ENCODE measurements around the gene CLDN1. TPM values are rescaled to one million over a fixed set of nuclear protein-coding genes. Genes with fewer than 3 reads are reported as not detected.

Gene CLDN1
- total RNA-seq, 2 donors from 2014 or later = 0.21 to 2.0 TPM

DNA sequence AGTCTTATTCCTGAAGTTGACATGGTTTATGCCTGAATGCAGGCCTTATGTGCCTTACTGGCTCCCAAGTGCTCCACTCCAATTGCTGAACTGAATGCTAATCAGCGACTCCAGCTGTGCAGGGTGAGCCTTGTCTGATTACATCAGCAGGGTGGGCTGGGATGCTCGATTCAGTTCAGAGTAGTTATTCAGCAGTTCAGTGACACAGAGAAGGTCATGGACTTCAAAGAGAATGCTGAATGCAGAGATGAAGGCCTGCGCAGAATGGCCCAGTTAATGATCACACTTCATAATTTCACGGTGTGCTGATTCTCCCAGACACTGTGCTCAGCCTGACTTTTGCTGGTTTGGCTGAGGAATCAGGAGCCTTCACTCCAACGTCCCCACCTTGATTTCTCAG is 63.6 kb downstream of the CLDN1 start:
- no peak overlapping the region for H3K27ac ChIP-seq
- H3K4me1 ChIP-seq (ENCODE audit: control insufficient read depth in 1 of 2, low read depth in 2 of 2) = peaks cover 0 to 17% of the 10 kb centered on the region in 2 donors
- ATAC-seq (ENCODE audit: insufficient number of reproducible peaks, low FRiP score, low read depth) = no peak
- no peaks in the 10 kb centered on the region for H3K9me3 ChIP-seq
- no peaks in the 10 kb centered on the region for H3K27me3 ChIP-seq (replicated peaks; ENCODE audit: insufficient read depth)
- H3K36me3 ChIP-seq = no peaks in the 10 kb centered on the region
- no peak for DNase-seq (ENCODE audit: low spot score)
- no peak overlapping the region for H3K4me3 ChIP-seq
- TF ChIP-seq, protein P1, sequence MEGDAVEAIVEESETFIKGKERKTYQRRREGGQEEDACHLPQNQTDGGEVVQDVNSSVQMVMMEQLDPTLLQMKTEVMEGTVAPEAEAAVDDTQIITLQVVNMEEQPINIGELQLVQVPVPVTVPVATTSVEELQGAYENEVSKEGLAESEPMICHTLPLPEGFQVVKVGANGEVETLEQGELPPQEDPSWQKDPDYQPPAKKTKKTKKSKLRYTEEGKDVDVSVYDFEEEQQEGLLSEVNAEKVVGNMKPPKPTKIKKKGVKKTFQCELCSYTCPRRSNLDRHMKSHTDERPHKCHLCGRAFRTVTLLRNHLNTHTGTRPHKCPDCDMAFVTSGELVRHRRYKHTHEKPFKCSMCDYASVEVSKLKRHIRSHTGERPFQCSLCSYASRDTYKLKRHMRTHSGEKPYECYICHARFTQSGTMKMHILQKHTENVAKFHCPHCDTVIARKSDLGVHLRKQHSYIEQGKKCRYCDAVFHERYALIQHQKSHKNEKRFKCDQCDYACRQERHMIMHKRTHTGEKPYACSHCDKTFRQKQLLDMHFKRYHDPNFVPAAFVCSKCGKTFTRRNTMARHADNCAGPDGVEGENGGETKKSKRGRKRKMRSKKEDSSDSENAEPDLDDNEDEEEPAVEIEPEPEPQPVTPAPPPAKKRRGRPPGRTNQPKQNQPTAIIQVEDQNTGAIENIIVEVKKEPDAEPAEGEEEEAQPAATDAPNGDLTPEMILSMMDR (IDR thresholded peaks at IDR 0.05) = no peak

Other genes starting within 250 kb of the CLDN1 start
- gene P3H2, start 201.5 kb downstream of the CLDN1 start, total RNA-seq = 10 to 100 TPM; 19.3 to 28.4 TPM
- not detected for gene CLDN16, start 65.7 kb upstream of the CLDN1 start, total RNA-seq
- gene TMEM207, start 127.5 kb upstream of the CLDN1 start, total RNA-seq = not detected
- 10 to 100 TPM; 19.8 to 32.9 TPM for gene IL1RAP, start 191.6 kb upstream of the CLDN1 start, total RNA-seq

All from thoracic aorta (tissue), 2 donors.